Measurements from ENCODE around the gene SARM1.

The SARM1 gene

GRCh38 chr17:28357061-28357900, 14.2 kb upstream of the SARM1 start, which contains the start of gene POLDIP2:
POLDIP2 (minus strand) TSS chr17:28357527; CDS start chr17:28357448, 79 bp downstream.
- H3K27me3 ChIP-seq (ENCODE audit: control insufficient read depth in 1 of 2, insufficient read depth in 2 of 2, low read length in 2 of 2) = no peaks in the 10 kb centered on the region
- peak within 1 kb of the TSS; percentile 85 to 97 for H3K4me3 ChIP-seq (ENCODE audit: low read length in 2 of 2)
- H3K4me1 ChIP-seq (ENCODE audit: control insufficient read depth, insufficient read depth, low read length) = peaks cover 25% of the 10 kb centered on the region
- peak within 1 kb of the TSS; percentile 82 for H3K27ac ChIP-seq (ENCODE audit: low read length)
- peak within 1 kb of the TSS; percentile 92 to 97 for H3K9ac ChIP-seq (ENCODE audit: low read length in 2 of 2)
- H3K9me3 ChIP-seq (ENCODE audit: control insufficient read depth in 2 of 2, low read length in 2 of 2) = no peaks in the 10 kb centered on the region
- peaks cover 41 to 42% of the 10 kb centered on the region in 2 donors for H3K36me3 ChIP-seq (ENCODE audit: control insufficient read depth in 2 of 2, insufficient read depth in 2 of 2, low read length in 2 of 2)

DNA sequence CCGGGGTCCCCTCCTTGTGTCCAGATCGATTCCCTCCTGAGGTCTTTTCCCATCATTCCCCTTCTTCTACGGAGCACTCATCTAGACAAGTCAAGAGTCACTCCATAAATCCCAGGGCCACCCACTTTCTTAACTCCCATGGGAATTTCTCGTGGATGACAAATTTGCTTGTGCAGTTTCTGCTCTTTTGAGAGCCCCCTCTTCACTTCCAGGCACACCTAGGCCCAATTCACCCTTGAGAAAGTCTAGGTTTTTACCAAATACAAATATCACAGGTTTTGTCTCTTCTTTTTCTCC, 13.6 kb upstream of the SARM1 start:
- peak overlapping the region; percentile 85 to 97 for H3K4me3 ChIP-seq (ENCODE audit: low read length in 2 of 2)
- peak overlapping the region; percentile 82 for H3K27ac ChIP-seq (ENCODE audit: low read length)
- H3K9ac ChIP-seq (ENCODE audit: low read length in 2 of 2) = peak overlapping the region; percentile 87 to 92
- H3K9me3 ChIP-seq (ENCODE audit: control insufficient read depth in 2 of 2, low read length in 2 of 2) = no peaks in the 10 kb centered on the region
- H3K4me1 ChIP-seq (ENCODE audit: control insufficient read depth, insufficient read depth, low read length) = peaks cover 25% of the 10 kb centered on the region
- H3K36me3 ChIP-seq (ENCODE audit: control insufficient read depth in 2 of 2, insufficient read depth in 2 of 2, low read length in 2 of 2) = peaks cover 42 to 44% of the 10 kb centered on the region in 2 donors
- H3K27me3 ChIP-seq (ENCODE audit: control insufficient read depth in 1 of 2, insufficient read depth in 2 of 2, low read length in 2 of 2) = no peaks in the 10 kb centered on the region

DNA sequence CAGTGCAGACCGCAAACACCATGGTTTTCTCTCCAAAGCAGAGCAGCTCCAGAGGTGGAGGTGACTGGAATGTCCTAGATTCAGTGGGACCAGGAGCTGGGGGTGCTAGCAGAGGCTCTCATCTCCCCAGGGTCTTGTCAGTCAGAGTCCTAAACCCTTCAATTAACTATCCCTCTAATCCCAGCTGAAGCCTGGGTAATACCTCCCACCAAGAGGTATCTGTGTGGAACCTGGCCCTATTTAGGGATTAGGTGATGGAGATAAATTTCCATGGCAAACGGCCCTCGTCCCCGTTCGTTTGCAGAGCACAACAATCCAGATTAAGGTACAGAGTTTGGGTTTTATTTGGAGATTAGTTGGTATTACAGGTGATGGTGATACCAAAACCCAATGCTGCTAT, 8.3 kb upstream of the SARM1 start:
- Histone ChIP-seq H3K4me3 (ENCODE audit: low read length in 2 of 2) (no peak overlapping the region), H3K9me3 (ENCODE audit: control insufficient read depth in 2 of 2, low read length in 2 of 2) (no peaks in the 10 kb centered on the region), H3K27me3 (ENCODE audit: control insufficient read depth in 1 of 2, insufficient read depth in 2 of 2, low read length in 2 of 2) (no peaks in the 10 kb centered on the region), H3K4me1 (ENCODE audit: control insufficient read depth, insufficient read depth, low read length) (peaks cover 4% of the 10 kb centered on the region), H3K36me3 (ENCODE audit: control insufficient read depth in 2 of 2, insufficient read depth in 2 of 2, low read length in 2 of 2) (peaks cover 37 to 42% of the 10 kb centered on the region in 2 donors), H3K27ac (ENCODE audit: low read length) (no peak overlapping the region), H3K9ac (ENCODE audit: low read length in 2 of 2) (no peak overlapping the region)

DNA sequence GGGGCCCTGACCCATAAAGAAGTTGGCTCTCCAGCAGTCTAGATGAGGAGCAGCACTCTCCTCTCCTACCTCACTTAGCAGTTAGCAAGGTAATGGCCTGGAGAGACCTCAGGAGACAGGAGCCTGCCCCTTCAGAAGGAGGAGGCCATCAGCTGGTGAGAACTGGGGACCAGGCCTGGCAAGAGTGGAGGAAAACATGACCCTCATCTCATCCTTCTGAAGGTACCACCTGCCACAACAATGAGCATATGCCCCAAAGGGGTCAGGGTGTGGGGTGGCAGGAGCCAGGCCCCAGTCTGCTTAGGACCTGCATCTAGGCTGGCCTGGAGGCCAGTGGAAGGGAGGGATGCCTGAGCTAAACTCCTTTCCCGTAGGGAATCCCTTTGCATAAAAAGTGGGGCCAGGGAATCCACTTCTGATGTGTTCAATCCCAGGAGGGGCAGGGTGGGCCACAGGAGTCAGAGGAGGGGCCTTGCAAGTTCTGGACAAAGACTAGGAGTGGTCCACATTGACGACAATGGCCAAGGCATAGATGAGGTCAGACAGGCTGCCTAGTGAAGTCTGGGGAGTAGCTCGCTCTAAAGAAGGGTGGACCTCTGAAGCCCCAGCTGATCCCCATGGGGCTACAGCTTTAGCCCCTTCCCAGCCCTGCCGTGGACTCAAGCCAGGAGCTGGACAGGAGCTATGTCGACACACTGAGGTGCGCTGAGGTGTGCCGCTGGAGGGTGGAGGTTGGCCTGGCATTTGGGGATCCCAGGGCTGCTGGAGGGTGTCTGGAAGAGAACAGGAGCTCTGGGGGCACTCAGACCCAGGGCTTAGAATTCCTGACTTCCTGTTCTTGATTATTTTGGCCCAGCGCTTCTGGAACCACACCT, 7.5 kb upstream of the SARM1 start:
- no peaks in the 10 kb centered on the region for H3K9me3 ChIP-seq (ENCODE audit: control insufficient read depth in 2 of 2, low read length in 2 of 2)
- no peak overlapping the region for H3K27ac ChIP-seq (ENCODE audit: low read length)
- no peak overlapping the region for H3K4me3 ChIP-seq (ENCODE audit: low read length in 2 of 2)
- H3K9ac ChIP-seq (ENCODE audit: low read length in 2 of 2) = no peak overlapping the region
- no peaks in the 10 kb centered on the region for H3K27me3 ChIP-seq (ENCODE audit: control insufficient read depth in 1 of 2, insufficient read depth in 2 of 2, low read length in 2 of 2)
- peaks cover 37 to 42% of the 10 kb centered on the region in 2 donors for H3K36me3 ChIP-seq (ENCODE audit: control insufficient read depth in 2 of 2, insufficient read depth in 2 of 2, low read length in 2 of 2)
- no peaks in the 10 kb centered on the region for H3K4me1 ChIP-seq (ENCODE audit: control insufficient read depth, insufficient read depth, low read length)

GRCh38 chr17:28364665-28365363, 6.7 kb upstream of the SARM1 start, which contains the start of gene SEBOX:
SEBOX (minus strand) TSS chr17:28365199; CDS start chr17:28365151, 48 bp downstream.
- H3K4me3 ChIP-seq (ENCODE audit: low read length in 2 of 2) = no peak within 1 kb of the TSS
- H3K27me3 ChIP-seq (ENCODE audit: control insufficient read depth in 1 of 2, insufficient read depth in 2 of 2, low read length in 2 of 2) = no peaks in the 10 kb centered on the region
- no peaks in the 10 kb centered on the region for H3K9me3 ChIP-seq (ENCODE audit: control insufficient read depth in 2 of 2, low read length in 2 of 2)
- H3K9ac ChIP-seq (ENCODE audit: low read length in 2 of 2) = no peak within 1 kb of the TSS
- H3K36me3 ChIP-seq (ENCODE audit: control insufficient read depth in 2 of 2, insufficient read depth in 2 of 2, low read length in 2 of 2) = peaks cover 34 to 42% of the 10 kb centered on the region in 2 donors
- H3K4me1 ChIP-seq (ENCODE audit: control insufficient read depth, insufficient read depth, low read length) = no peaks in the 10 kb centered on the region
- H3K27ac ChIP-seq (ENCODE audit: low read length) = no peak within 1 kb of the TSS

DNA sequence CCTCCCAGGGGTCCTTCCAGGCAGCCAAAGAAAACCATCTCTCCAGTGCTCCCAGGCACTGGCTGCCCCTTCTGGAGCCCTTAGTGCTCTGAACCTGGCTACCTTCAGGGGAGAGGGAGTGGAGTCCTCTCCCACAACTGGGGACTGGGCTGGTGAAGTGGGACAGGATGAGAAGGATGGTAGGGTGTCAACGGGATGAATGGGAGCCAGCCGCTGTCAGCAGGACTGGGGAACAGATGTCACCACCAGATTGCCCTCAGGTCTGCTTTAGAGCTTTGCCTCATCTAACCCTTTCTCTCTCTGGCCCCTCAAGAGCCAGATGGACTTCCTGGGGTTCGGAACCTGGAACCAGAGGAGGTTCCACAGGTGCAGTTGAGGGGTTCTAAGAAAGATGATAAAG, 6.0 kb upstream of the SARM1 start:
- H3K27me3 ChIP-seq (ENCODE audit: control insufficient read depth in 1 of 2, insufficient read depth in 2 of 2, low read length in 2 of 2) = no peaks in the 10 kb centered on the region
- H3K9me3 ChIP-seq (ENCODE audit: control insufficient read depth in 2 of 2, low read length in 2 of 2) = no peaks in the 10 kb centered on the region
- H3K4me1 ChIP-seq (ENCODE audit: control insufficient read depth, insufficient read depth, low read length) = no peaks in the 10 kb centered on the region
- H3K27ac ChIP-seq (ENCODE audit: low read length) = no peak overlapping the region
- H3K36me3 ChIP-seq (ENCODE audit: control insufficient read depth in 2 of 2, insufficient read depth in 2 of 2, low read length in 2 of 2) = peaks cover 29 to 37% of the 10 kb centered on the region in 2 donors
- H3K4me3 ChIP-seq (ENCODE audit: low read length in 2 of 2) = no peak overlapping the region
- H3K9ac ChIP-seq (ENCODE audit: low read length in 2 of 2) = no peak overlapping the region

GRCh38 chr17:28366605-28367004, 4.9 kb upstream of the SARM1 start:
- Histone ChIP-seq H3K27me3 (ENCODE audit: control insufficient read depth in 1 of 2, insufficient read depth in 2 of 2, low read length in 2 of 2) (no peaks in the 10 kb centered on the region), H3K9ac (ENCODE audit: low read length in 2 of 2) (no peak overlapping the region), H3K27ac (ENCODE audit: low read length) (no peak overlapping the region), H3K4me3 (ENCODE audit: low read length in 2 of 2) (no peak overlapping the region), H3K4me1 (ENCODE audit: control insufficient read depth, insufficient read depth, low read length) (peaks cover 7% of the 10 kb centered on the region), H3K36me3 (ENCODE audit: control insufficient read depth in 2 of 2, insufficient read depth in 2 of 2, low read length in 2 of 2) (peaks cover 18 to 26% of the 10 kb centered on the region in 2 donors), H3K9me3 (ENCODE audit: control insufficient read depth in 2 of 2, low read length in 2 of 2) (no peaks in the 10 kb centered on the region)

DNA sequence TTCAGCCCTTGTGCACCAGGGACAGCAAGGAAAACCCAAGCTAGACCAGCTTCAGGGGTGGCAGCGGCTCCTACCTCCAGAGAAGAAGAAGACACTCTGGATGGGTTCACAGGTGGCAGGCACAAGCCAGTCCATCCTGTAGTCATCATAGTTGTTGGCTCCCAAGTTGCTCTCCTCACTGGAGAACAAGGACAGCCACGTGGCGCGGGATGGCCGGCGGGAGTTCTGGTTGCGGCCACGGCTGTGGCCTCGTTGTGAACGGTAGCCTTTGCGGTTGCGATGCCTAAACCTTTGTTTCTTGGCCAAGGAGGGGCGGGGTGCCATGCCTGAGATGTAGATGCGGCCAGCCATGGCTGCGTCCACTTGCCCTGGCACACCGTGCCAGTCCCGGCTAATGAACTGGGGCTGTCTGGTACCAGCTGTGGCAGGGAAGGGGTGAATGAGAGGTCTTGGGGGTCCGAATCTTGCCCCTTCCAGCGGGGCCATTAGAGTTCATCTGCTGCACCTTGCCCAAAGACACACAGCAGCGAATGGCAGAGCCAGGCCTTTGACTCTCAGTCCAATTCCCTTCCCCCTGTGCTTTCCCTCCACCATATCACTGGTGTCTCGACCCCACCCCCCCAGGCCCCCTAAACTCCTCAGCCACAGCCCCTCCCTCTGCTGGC, 3.7 kb upstream of the SARM1 start:
- H3K9ac ChIP-seq (ENCODE audit: low read length in 2 of 2) = no peak overlapping the region
- H3K36me3 ChIP-seq (ENCODE audit: control insufficient read depth in 2 of 2, insufficient read depth in 2 of 2, low read length in 2 of 2) = peaks cover 13 to 17% of the 10 kb centered on the region in 2 donors
- no peak overlapping the region for H3K4me3 ChIP-seq (ENCODE audit: low read length in 2 of 2)
- no peak overlapping the region for H3K27ac ChIP-seq (ENCODE audit: low read length)
- H3K9me3 ChIP-seq (ENCODE audit: control insufficient read depth in 2 of 2, low read length in 2 of 2) = no peaks in the 10 kb centered on the region
- no peaks in the 10 kb centered on the region for H3K27me3 ChIP-seq (ENCODE audit: control insufficient read depth in 1 of 2, insufficient read depth in 2 of 2, low read length in 2 of 2)
- peaks cover 17% of the 10 kb centered on the region for H3K4me1 ChIP-seq (ENCODE audit: control insufficient read depth, insufficient read depth, low read length)

DNA sequence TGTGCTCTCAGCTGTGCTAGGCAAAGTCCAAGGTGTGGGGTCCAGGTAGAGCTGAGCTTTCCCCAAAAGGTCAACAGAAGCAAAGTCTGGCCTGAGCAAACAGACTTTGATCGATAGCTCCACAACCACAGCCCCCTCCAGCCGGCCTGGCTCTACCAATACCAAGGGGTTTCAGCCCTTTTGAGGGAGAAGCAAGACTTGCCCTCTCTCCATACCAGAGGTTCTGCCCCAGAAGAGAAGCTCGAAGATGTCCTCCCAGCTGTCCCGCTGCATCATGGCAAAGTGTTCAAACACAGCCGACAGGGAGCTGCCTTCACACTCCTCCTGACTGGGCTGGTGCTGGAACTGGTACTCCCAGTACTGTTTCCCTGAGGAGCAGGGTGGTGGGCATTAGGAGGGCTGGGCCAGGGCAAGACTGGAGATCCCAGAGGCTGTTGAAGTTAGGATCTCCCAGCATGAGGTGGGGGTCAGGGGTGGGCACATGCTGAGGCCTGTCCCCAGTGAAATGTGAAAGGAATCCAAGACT, 3.1 kb upstream of the SARM1 start:
- H3K27ac ChIP-seq (ENCODE audit: low read length) = no peak overlapping the region
- H3K27me3 ChIP-seq (ENCODE audit: control insufficient read depth in 1 of 2, insufficient read depth in 2 of 2, low read length in 2 of 2) = no peaks in the 10 kb centered on the region
- H3K9me3 ChIP-seq (ENCODE audit: control insufficient read depth in 2 of 2, low read length in 2 of 2) = no peaks in the 10 kb centered on the region
- H3K9ac ChIP-seq (ENCODE audit: low read length in 2 of 2) = no peak overlapping the region
- no peak overlapping the region for H3K4me3 ChIP-seq (ENCODE audit: low read length in 2 of 2)
- H3K4me1 ChIP-seq (ENCODE audit: control insufficient read depth, insufficient read depth, low read length) = peaks cover 23% of the 10 kb centered on the region
- peaks cover 7 to 12% of the 10 kb centered on the region in 2 donors for H3K36me3 ChIP-seq (ENCODE audit: control insufficient read depth in 2 of 2, insufficient read depth in 2 of 2, low read length in 2 of 2)
